SJSA1 (cell line): ENCODE measurements around the gene GABRR3. TPM values are rescaled to one million over a fixed set of nuclear protein-coding genes. Genes with fewer than 3 reads are reported as not detected.

Source experiments
- DNase-seq, 2 experiments: peaks; one replicate each; pipeline ENCODE4 v3.0.0-alpha.2; 2015 to 2020; ENCODE audit warnings: low spot score in 2 of 2, low read depth in 1 of 2
- H3K27ac ChIP-seq: fragments of 250-450 bp; sonication (Bioruptor Pico); 2 replicates; pipeline ENCODE4 v1.5.1; 2020; ENCODE audit warnings: mild to moderate bottlenecking, moderate library complexity
- H3K27me3 ChIP-seq: fragments of 250-450 bp; sonication (Bioruptor Pico); replicated peaks from 2 replicates; pipeline ENCODE4 v1.5.1; 2020; ENCODE audit warnings: mild to moderate bottlenecking, moderate library complexity
- H3K36me3 ChIP-seq: fragments of 250-450 bp; sonication (Bioruptor Pico); 2 replicates; pipeline ENCODE4 v1.5.1; 2020; ENCODE audit warnings: mild to moderate bottlenecking
- H3K4me1 ChIP-seq: fragments of 250-450 bp; sonication (Bioruptor Pico); replicated peaks from 2 replicates; pipeline ENCODE4 v1.6.1; 2021; ENCODE audit warnings: mild to moderate bottlenecking
- H3K4me3 ChIP-seq: fragments of 250-450 bp; sonication (Bioruptor Pico); 2 replicates; pipeline ENCODE4 v1.5.1; 2020; ENCODE audit warnings: mild to moderate bottlenecking
- H3K9me3 ChIP-seq: fragments of 250-450 bp; sonication (Bioruptor Pico); replicated peaks from 2 replicates; pipeline ENCODE4 v1.5.1; 2020; ENCODE audit warnings: mild to moderate bottlenecking
- total RNA-seq: library from RNA; depleted of rRNA; stranded (reverse); fragments of >200 nt; shearing (Covaris generic); gene quantifications from 2 replicates; pipeline ENCODE4 v1.2.3, GENCODE V29; 2014; rRNA removed

The GABRR3 gene
- total RNA-seq, 1 experiment from 2014 or later = not detected

DNA sequence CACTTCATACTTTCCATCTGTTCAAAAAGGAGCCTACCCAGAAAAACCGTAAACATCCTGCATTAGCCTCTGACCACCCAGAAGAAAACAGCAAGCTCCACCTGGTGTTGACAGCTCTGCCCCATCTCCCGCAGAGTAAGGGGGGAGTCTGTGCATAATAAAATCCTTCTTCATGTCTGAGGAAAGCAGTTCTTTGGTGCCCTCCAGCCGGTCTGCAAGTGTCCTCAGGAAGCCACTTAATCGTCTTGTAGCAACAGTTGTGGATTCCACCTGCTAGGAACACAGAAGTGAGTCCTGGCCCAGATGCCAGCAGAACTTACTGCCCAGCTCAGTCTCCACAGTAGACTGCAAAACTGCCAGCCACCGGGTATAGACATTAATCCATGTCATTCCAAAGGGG, 85.4 kb downstream of the GABRR3 start:
- no peaks in the 10 kb centered on the region for H3K27me3 ChIP-seq

DNA sequence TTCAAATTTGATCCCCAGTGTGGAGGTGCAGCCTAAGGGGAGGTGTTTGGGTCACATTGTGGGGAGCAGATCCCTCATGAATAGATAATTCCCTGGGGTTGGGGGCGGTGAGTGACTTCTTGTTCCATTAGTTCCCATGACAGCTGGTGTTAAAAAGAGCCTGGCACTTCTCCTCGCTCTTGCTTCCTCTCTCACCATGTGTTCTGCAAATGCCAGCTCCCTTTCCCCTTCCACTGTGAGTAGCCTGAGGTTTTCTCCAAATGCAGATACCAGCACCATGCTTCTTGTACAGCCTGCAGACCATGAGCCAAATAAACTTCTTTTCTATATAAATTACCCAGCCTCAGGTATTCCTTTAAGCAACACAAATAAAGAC, 86.0 kb downstream of the GABRR3 start:
- Histone ChIP-seq H3K4me1 (no peaks in the 10 kb centered on the region), H3K36me3 (peaks cover 65% of the 10 kb centered on the region)
- no peak for DNase-seq

More for the DNA sequence above, 85.4 kb downstream of the GABRR3 start:
- no peaks in the 10 kb centered on the region for H3K9me3 ChIP-seq
- DNase-seq = no peak
- no peaks in the 10 kb centered on the region for H3K4me1 ChIP-seq
- no peak overlapping the region for H3K27ac ChIP-seq
- no peak overlapping the region for H3K4me3 ChIP-seq
- H3K36me3 ChIP-seq = peaks cover 61% of the 10 kb centered on the region

DNA sequence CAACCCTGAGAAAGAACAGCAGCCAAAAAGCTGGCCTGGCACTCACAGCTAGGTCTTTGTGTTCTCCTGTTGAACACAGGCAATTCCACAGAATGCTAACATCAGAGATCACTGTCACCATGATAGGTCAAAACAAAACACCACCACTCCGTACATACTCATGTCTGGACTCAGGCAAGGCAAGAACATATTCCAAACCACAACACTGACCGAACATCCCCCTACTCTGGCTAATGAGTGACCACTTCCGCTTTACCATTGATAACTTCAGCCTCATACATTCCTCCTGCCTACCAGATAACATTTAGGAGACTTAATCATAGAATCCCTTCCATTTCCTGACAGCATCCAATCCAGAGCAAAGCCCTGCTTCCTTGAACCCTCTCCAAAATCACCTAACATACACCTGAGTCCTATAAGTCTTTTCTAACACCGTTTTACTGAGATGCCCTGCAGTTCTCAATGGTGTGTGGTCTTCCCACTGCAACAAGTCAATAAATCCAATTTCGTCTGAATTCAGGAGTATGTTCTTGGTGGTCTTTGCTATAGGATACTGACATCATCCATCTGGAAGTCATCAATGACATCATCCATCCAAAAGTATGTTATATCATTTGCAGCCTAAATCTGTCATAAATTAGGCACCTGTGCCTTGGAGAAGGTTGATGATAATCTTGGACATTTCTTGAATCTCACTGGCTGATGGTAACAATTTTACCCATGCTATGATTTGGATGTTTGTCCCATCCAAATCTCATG, 86.6 kb downstream of the GABRR3 start:
- no peak overlapping the region for H3K27ac ChIP-seq
- H3K9me3 ChIP-seq = no peaks in the 10 kb centered on the region
- no peak for DNase-seq
- no peaks in the 10 kb centered on the region for H3K4me1 ChIP-seq
- H3K36me3 ChIP-seq = peaks cover 64% of the 10 kb centered on the region
- H3K4me3 ChIP-seq = no peak overlapping the region
- no peaks in the 10 kb centered on the region for H3K27me3 ChIP-seq

More for the DNA sequence above, 86.0 kb downstream of the GABRR3 start:
- Histone ChIP-seq H3K27me3 (no peaks in the 10 kb centered on the region), H3K4me3 (no peak overlapping the region), H3K27ac (no peak overlapping the region), H3K9me3 (no peaks in the 10 kb centered on the region)

DNA sequence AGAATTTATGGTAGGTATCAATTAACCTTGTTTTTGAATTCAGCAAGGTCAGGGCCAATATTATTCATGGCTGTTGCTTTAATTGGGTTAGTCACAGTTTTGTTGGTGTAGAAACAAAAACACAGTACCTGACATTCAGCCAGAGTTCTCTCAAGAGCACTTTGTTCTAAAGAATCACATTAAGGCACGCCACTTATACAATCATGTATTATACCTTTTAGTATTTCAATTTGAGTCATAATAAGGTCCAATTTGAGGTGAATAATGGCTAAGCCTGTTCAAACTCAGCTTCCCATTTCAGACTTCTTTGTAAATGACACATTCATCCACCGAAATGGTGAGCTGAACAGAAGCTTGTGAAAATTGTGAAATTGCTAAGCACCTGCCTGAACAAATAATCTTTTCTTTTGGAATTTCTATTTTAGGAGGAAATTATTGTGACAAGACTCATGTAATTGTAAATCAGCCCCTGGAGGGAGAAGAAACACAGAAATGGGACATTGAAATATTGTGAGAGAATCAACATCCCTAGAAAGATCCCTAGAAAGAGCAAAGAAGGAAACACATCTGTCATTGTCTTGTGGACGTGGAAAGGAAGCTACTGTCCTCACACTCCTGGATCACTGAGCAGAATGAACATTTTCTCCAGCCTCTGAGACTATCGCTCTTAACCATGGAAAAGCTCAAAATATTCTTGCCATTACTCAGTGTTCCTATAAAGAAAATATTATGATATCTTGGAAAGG, 92.1 kb downstream of the GABRR3 start:
- no peak for DNase-seq
- Histone ChIP-seq H3K4me1 (no peaks in the 10 kb centered on the region), H3K36me3 (peaks cover 46% of the 10 kb centered on the region), H3K27ac (no peak overlapping the region), H3K4me3 (no peak overlapping the region), H3K27me3 (no peaks in the 10 kb centered on the region), H3K9me3 (no peaks in the 10 kb centered on the region)

- no peak overlapping the region for H3K27ac ChIP-seq
- no peaks in the 10 kb centered on the region for H3K27me3 ChIP-seq
- H3K4me1 ChIP-seq = no peaks in the 10 kb centered on the region
- H3K9me3 ChIP-seq = no peaks in the 10 kb centered on the region
- H3K36me3 ChIP-seq = peaks cover 35% of the 10 kb centered on the region
- DNase-seq = no peak
- no peak overlapping the region for H3K4me3 ChIP-seq
These were observed 95.1 kb downstream of the GABRR3 start for GRCh38 chr3:97940034-97940433.

- H3K4me3 ChIP-seq = no peak overlapping the region
- H3K36me3 ChIP-seq = peaks cover 30% of the 10 kb centered on the region
- no peaks in the 10 kb centered on the region for H3K27me3 ChIP-seq
- DNase-seq = no peak
- no peak overlapping the region for H3K27ac ChIP-seq
- H3K9me3 ChIP-seq = no peaks in the 10 kb centered on the region
- H3K4me1 ChIP-seq = no peaks in the 10 kb centered on the region
These were observed 95.7 kb downstream of the GABRR3 start for GRCh38 chr3:97939401-97939800.

DNA sequence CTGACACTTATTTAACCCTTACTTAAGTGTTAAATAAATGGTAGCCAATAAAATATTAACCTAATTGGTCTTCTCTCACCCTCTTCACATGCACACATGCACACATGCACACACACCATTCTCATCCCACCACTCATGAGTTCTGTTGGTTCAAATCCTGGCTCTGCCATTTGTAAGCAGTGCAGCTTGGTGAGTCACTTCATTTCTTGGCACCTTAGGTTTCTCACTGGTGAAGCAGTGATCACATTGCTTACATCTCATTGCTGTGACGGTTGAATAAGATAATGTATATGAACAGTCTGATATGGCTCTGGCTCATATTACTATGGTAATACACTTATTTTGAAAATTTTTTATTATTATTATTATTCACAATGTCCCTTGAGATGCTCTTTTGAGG, 96.7 kb downstream of the GABRR3 start:
- H3K9me3 ChIP-seq = no peaks in the 10 kb centered on the region
- no peak for DNase-seq

DNA sequence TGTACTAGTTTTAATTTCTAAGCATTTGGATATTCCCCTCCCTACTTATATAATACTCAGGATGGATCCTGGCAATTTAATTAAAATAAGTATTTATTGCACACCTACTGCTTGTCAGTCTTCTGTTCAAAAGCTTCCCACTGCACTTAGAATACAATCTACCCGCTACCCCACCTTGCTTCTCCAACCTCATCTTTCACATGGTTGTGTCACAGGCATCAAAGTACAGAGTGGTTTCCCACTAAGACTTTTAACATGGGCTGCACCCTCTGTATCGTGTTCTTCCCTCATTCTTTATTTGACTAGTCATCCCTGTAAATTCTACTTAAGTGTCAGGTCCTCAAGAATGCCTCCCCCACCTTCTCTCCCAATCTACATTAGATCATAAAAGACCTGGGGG, 97.9 kb downstream of the GABRR3 start:
- Histone ChIP-seq H3K27me3 (no peaks in the 10 kb centered on the region), H3K9me3 (no peaks in the 10 kb centered on the region), H3K27ac (no peak overlapping the region), H3K4me1 (no peaks in the 10 kb centered on the region), H3K36me3 (peaks cover 9% of the 10 kb centered on the region), H3K4me3 (no peak overlapping the region)
- no peak for DNase-seq

More for the DNA sequence above, 96.7 kb downstream of the GABRR3 start:
- Histone ChIP-seq H3K36me3 (peaks cover 21% of the 10 kb centered on the region), H3K27ac (no peak overlapping the region), H3K4me1 (no peaks in the 10 kb centered on the region), H3K27me3 (no peaks in the 10 kb centered on the region), H3K4me3 (no peak overlapping the region)

- no peak overlapping the region for H3K4me3 ChIP-seq
- no peak for DNase-seq
- H3K27ac ChIP-seq = no peak overlapping the region
- H3K27me3 ChIP-seq = no peaks in the 10 kb centered on the region
- H3K4me1 ChIP-seq = no peaks in the 10 kb centered on the region
- H3K9me3 ChIP-seq = no peaks in the 10 kb centered on the region
- H3K36me3 ChIP-seq = peaks cover 4% of the 10 kb centered on the region
These were observed 99.3 kb downstream of the GABRR3 start for GRCh38 chr3:97935842-97936241.

Other genes with a start within 250 kb of the GABRR3 start
- 12.1 and 12.7 TPM in 2 replicates for gene CRYBG3, start 213.3 kb downstream of the GABRR3 start, total RNA-seq
- gene RIOX2, start 62.9 kb downstream of the GABRR3 start, total RNA-seq = 18.8 and 23.6 TPM in 2 replicates
- not detected in 2 replicates for gene OR5AC2, start 51.9 kb upstream of the GABRR3 start, total RNA-seq
- gene OR5H1, start 95.4 kb upstream of the GABRR3 start, total RNA-seq = not detected in 2 replicates
- gene OR5H14, start 112.2 kb upstream of the GABRR3 start, total RNA-seq = not detected in 2 replicates
- not detected in 2 replicates for gene OR5H15, start 131.4 kb upstream of the GABRR3 start, total RNA-seq
- not detected in 2 replicates for gene OR5H6, start 228.9 kb upstream of the GABRR3 start, total RNA-seq
- not detected in 2 replicates for gene OR5H2, start 247.2 kb upstream of the GABRR3 start, total RNA-seq